Myocyte (in vitro differentiated cells): Measurements from ENCODE around the gene CTSZ. TPM values are rescaled to one million over a fixed set of nuclear protein-coding genes. Genes with fewer than 3 reads are reported as not detected.
"Not testable (repeated sequence)": the region's sequence is repeated elsewhere in the genome, so short reads cannot be mapped to it uniquely, and the experiment has no call there.

Source experiments
- DNase-seq: peaks from one replicate; pipeline ENCODE4 v3.0.0-alpha.2; 2012; ENCODE audit warnings: low read depth
- total RNA-seq: library from RNA; depleted of rRNA; stranded (reverse); fragments of >200 nt; gene quantifications from 2 replicates; pipeline ENCODE4 v1.2.3, GENCODE V29; 2014

The CTSZ gene
- total RNA-seq, 1 donor from 2014 or later, result 69.6 TPM

DNA sequence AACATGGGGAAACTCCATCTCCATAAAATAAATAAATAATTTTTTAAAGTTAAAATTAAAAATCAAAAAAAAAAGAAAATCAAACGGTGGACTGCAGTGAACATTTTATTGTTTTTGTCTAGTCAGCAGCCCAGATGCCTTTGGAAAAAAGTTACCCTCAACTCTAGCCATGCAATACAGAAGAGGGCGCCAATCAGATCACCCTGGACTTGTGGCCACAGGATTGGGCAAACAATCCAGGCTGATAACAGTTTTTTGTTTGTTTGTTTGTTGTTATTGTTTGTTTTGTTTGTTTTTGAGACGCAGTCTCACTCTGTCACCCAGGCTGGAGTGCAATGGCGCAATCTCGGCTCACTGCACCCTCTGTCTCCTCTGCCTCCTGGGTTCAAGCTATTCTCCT lies 56.5 kb downstream of the CTSZ start:
- no peak for DNase-seq

DNA sequence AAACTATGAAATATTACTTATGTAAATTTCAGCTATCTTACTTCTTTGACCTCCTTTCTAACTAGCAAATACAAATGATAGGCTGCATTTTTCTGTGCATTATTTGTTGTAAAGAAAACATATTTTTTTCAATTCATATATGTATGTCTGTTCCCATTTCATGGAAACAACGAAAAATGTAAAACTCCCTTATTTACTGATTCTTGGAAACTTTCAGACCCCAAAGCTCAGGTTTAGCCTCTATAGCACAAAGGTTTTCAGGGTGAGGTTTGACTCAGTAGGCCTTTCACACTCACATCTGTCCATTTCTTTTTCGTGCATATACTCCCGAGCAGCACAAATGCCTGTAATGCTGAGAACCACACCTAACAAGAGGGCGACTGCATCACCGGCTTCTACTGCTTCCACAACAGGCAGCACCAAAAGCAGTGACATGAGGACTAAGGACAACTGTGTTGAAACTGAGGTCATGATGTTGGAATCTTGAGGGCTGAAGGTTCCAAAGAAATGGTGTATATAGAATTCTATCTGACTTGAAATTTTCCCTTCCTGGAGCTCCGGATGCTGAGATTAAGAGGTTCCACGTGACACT lies 59.2 kb downstream of the CTSZ start:
- DNase-seq, result not testable (repeated sequence)

DNA sequence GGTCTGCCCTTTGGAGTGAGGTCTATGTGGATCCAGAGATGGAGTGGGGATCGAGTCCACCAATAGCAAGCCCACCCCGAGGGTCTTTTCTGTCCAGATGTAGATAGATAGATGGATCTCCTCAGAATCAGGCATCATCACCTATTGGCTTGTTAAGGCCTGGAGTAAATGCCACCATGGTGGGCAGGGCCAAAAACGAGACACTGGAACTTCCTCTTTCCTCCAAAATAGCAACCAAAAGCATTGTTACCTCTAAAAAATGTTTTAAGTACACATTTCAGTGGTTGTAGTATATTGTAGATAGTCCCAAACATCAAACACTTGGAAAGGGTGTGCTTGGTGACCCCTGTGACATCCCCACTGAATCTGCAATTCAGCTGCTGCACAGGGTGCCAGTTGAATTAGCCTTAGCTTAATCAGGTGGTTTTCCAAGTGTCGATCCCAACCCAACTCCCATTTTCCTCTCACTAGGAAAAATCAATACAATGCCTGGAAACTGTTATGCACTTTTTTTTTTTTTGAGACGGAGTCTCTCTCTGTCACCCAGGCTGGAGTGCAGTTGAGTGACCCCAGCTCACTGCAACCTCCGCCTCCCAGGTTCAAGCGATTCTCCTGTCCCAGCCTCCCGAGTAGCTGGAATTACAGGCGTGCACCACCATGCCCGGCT lies 61.0 kb downstream of the CTSZ start:
- DNase-seq, result no peak

Other genes starting within 250 kb of the CTSZ start
- gene GNAS-AS1, start 156.4 kb downstream of the CTSZ start, total RNA-seq, result not detected in 2 replicates
- 684 and 714 TPM in 2 replicates for gene GNAS, start 154.5 kb downstream of the CTSZ start, total RNA-seq
- gene NELFCD, start 26.0 kb downstream of the CTSZ start, total RNA-seq, result 32.0 and 38.6 TPM in 2 replicates
- not detected in 2 replicates for gene TUBB1, start 12.2 kb upstream of the CTSZ start, total RNA-seq
- gene ATP5F1E, start 25.1 kb upstream of the CTSZ start, total RNA-seq, result 24.7 and 29.0 TPM in 2 replicates
- gene PRELID3B, start 35.5 kb upstream of the CTSZ start, total RNA-seq, result 68.3 and 74.2 TPM in 2 replicates
- not detected in 2 replicates for gene ZNF831, start 156.6 kb upstream of the CTSZ start, total RNA-seq